PC-3 (cell line): ENCODE data around the gene SLC8A2. TPM values are rescaled to one million over a fixed set of nuclear protein-coding genes. Genes with fewer than 3 reads are reported as not detected.

Experiments
- total RNA-seq: library from RNA; depleted of rRNA; stranded (reverse); fragments of >200 nt; gene quantifications from 2 replicates; pipeline ENCODE4 v1.2.3, GENCODE V29; 2014; rRNA removed

The SLC8A2 gene
- total RNA-seq, 1 experiment from 2014 or later, result 0.33 TPM

Other genes starting within 250 kb of the SLC8A2 start
- 2.4 and 2.9 TPM in 2 replicates for gene BBC3, start 240.7 kb downstream of the SLC8A2 start, total RNA-seq
- 8.3 and 12.4 TPM in 2 replicates for gene CCDC9, start 215.4 kb downstream of the SLC8A2 start, total RNA-seq
- 2.5 and 5.1 TPM in 2 replicates for gene INAFM1, start 197.0 kb downstream of the SLC8A2 start, total RNA-seq
- gene C5AR1, start 162.0 kb downstream of the SLC8A2 start, total RNA-seq, result not detected in 2 replicates
- not detected in 2 replicates for gene C5AR2, start 139.7 kb downstream of the SLC8A2 start, total RNA-seq
- gene DHX34, start 122.6 kb downstream of the SLC8A2 start, total RNA-seq, result 28.3 and 37.5 TPM in 2 replicates
- gene MEIS3, start 52.4 kb downstream of the SLC8A2 start, total RNA-seq, result 0.75 and 1.3 TPM in 2 replicates
- 8.0 and 18.3 TPM in 2 replicates for gene KPTN, start 12.3 kb upstream of the SLC8A2 start, total RNA-seq
- 75.1 and 95.9 TPM in 2 replicates for gene NAPA, start 43.2 kb upstream of the SLC8A2 start, total RNA-seq
- gene ZNF541, start 101.3 kb upstream of the SLC8A2 start, total RNA-seq, result not detected in 2 replicates
- gene BICRA, start 137.2 kb upstream of the SLC8A2 start, total RNA-seq, result 1.2 and 2.4 TPM in 2 replicates
- gene EHD2, start 241.5 kb upstream of the SLC8A2 start, total RNA-seq, result 0.11 and 1.4 TPM in 2 replicates